ENCODE measurements around the gene UGGT2.

UGGT2 gene

GRCh38 chr13:96044238-96044637, 9.0 kb downstream of the UGGT2 start:
- in situ Hi-C loops (cut with HindIII; ENCODE audit: low sequenced_read_pairs): no loop called here
- no peak overlapping the region for H3K4me3 ChIP-seq (ENCODE audit: low read depth, low read length)
- DNase-seq (ENCODE audit: low read depth, low spot score): no peak
- TF ChIP-seq, protein P1, sequence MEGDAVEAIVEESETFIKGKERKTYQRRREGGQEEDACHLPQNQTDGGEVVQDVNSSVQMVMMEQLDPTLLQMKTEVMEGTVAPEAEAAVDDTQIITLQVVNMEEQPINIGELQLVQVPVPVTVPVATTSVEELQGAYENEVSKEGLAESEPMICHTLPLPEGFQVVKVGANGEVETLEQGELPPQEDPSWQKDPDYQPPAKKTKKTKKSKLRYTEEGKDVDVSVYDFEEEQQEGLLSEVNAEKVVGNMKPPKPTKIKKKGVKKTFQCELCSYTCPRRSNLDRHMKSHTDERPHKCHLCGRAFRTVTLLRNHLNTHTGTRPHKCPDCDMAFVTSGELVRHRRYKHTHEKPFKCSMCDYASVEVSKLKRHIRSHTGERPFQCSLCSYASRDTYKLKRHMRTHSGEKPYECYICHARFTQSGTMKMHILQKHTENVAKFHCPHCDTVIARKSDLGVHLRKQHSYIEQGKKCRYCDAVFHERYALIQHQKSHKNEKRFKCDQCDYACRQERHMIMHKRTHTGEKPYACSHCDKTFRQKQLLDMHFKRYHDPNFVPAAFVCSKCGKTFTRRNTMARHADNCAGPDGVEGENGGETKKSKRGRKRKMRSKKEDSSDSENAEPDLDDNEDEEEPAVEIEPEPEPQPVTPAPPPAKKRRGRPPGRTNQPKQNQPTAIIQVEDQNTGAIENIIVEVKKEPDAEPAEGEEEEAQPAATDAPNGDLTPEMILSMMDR (IDR thresholded peaks at IDR 0.05; ENCODE audit: low read depth, low read length): no peak

- DNase-seq (ENCODE audit: low read depth, low spot score): no peak
- no peak overlapping the region for H3K4me3 ChIP-seq (ENCODE audit: low read depth, low read length)
- TF ChIP-seq, protein P1 (IDR thresholded peaks at IDR 0.05; ENCODE audit: low read depth, low read length): no peak
- in situ Hi-C loops (cut with HindIII; ENCODE audit: low sequenced_read_pairs): no loop called here
Measured at GRCh38 chr13:96041326-96042110, 11.7 kb downstream of the UGGT2 start.

GRCh38 chr13:96036515-96036914, 16.7 kb downstream of the UGGT2 start:
- TF ChIP-seq, protein P1 (IDR thresholded peaks at IDR 0.05; ENCODE audit: low read depth, low read length): no peak
- in situ Hi-C loops (cut with HindIII; ENCODE audit: low sequenced_read_pairs): no loop called here
- no peak for DNase-seq (ENCODE audit: low read depth, low spot score)
- no peak overlapping the region for H3K4me3 ChIP-seq (ENCODE audit: low read depth, low read length)

GRCh38 chr13:96034662-96035061, 18.5 kb downstream of the UGGT2 start:
- TF ChIP-seq, protein P1 (IDR thresholded peaks at IDR 0.05; ENCODE audit: low read depth, low read length): no peak
- DNase-seq (ENCODE audit: low read depth, low spot score): no peak
- no peak overlapping the region for H3K4me3 ChIP-seq (ENCODE audit: low read depth, low read length)
- in situ Hi-C loops (cut with HindIII; ENCODE audit: low sequenced_read_pairs): no loop called here

DNA sequence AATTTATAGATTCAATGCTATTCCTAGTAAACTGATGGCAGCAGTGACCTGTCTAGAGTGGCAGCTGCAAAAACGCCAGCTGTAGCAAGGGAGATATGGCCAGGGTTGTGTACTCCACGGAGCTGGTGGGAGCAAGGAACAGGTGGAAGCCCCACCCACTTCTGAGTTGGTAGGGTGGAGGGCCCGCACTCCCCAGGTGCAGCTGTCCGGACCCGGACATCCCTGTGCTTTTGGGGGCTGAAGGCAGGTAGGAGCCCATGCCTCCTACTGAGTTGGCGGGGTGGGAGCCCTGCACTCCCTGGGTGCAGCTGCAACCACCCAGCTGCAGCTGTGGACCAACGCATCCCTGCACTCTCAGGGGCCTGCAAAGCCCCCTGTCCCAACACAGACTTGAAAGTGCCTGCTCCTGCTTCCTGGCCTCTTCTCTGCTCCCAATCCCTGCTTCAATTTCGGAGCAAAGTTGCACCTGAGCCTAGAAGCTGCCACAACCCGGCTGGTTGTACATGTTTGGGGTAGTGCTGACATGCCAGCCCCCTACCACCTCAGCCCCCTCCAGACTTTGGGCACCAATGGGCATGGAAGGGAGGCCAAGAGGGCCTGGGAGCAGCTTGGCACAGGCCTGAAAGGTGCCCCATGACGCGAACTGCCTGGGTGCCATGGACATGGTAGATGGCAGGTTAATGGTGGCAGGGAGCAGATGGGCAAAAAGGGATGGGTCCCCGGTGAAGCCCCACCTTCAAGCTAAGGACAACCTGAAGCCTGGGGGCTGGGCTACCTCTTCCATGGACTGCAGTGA, 19.8 kb downstream of the UGGT2 start:
- TF ChIP-seq, protein P1 (IDR thresholded peaks at IDR 0.05; ENCODE audit: low read depth, low read length): no peak
- no peak overlapping the region for H3K4me3 ChIP-seq (ENCODE audit: low read depth, low read length)
- no peak for DNase-seq (ENCODE audit: low read depth, low spot score)
- in situ Hi-C loops (cut with HindIII; ENCODE audit: low sequenced_read_pairs): no loop called here

DNA sequence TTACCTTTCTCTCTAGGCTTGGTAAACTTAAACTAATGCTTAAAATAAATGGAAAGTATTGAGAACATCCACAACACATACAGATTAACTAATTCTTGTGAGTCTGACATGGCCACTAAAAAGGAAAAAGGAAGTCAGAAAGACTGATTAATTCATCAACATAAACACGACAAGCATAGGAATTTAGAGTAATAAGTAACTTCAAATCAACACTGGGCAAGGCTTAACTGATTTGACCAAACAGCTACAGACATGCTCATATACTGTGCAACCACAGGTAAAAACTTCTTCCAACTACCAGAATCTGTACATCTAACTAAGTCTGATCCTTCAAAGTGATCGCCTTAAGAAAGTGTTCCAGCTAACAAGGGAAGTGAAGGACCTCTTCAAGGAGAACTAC, 20.5 kb downstream of the UGGT2 start:
- H3K4me3 ChIP-seq (ENCODE audit: low read depth, low read length): no peak overlapping the region
- in situ Hi-C loops (cut with HindIII; ENCODE audit: low sequenced_read_pairs): no loop called here
- DNase-seq (ENCODE audit: low read depth, low spot score): no peak
- TF ChIP-seq, protein P1 (IDR thresholded peaks at IDR 0.05; ENCODE audit: low read depth, low read length): no peak

Measured in astrocyte of the spinal cord (primary cell).